WTC11 (cell line): Measurements from ENCODE around the gene SPG11. TPM values are rescaled to one million over a fixed set of nuclear protein-coding genes. Genes with fewer than 3 reads are reported as not detected.

Source experiments
- ATAC-seq: fragments of 200-7000 bp; cut with Tn5 transposase; 2 replicates; pipeline ENCODE4 v1.10.0; 2021; ENCODE audit warnings: mild to moderate bottlenecking, moderate library complexity
- CTCF ChIA-PET: fragments of 300-600 bp; sonication (Branson Sonifier 250); formaldehyde crosslinking; loops from one replicate; lab custom pipeline; 2021; ENCODE audit warnings: antibody characterized with exemption; lab: Charles Lee
- POLR2A ChIA-PET: fragments of 350-600 bp; sonication (Branson Sonifier 250); formaldehyde crosslinking; loops from one replicate; lab custom pipeline; 2021; ENCODE audit warnings: antibody characterized with exemption; lab: Charles Lee
- DNase-seq: peaks from one replicate; pipeline ENCODE4 v3.0.0; 2021; ENCODE audit warnings: low spot score
- H3K27ac Mint-ChIP-seq: 2 replicates; pipeline ENCODE4 v1.8.0; 2021; ENCODE audit warnings: mixed read lengths
- H3K27me3 Mint-ChIP-seq: 2 replicates; pipeline ENCODE4 v1.8.0; 2021; ENCODE audit warnings: low read depth, mild to moderate bottlenecking, moderate library complexity, mixed read lengths
- H3K36me3 Mint-ChIP-seq: 2 replicates; pipeline ENCODE4 v1.8.0; 2021; ENCODE audit warnings: mixed read lengths
- H3K4me1 Mint-ChIP-seq: 2 replicates; pipeline ENCODE4 v1.8.0; 2022; ENCODE audit warnings: mixed read lengths
- H3K4me3 Mint-ChIP-seq: 2 replicates; pipeline ENCODE4 v1.8.0; 2021; ENCODE audit warnings: mild to moderate bottlenecking, moderate library complexity, mixed read lengths
- H3K9me3 Mint-ChIP-seq: 2 replicates; pipeline ENCODE4 v1.8.0; 2021; ENCODE audit warnings: mixed read lengths
- CREM ChIP-seq: sonication (generic); formaldehyde crosslinking; IDR thresholded peaks from 2 replicates; pipeline ENCODE4 v1.8.1; 2022; ENCODE audit warnings: mild to moderate bottlenecking, missing genetic modification reagents, moderate library complexity
- HMGA2 ChIP-seq: fragments of 250-450 bp; sonication (Bioruptor Pico); IDR thresholded peaks from 2 replicates; pipeline ENCODE4 v1.4.0; 2021; ENCODE audit warnings: mild to moderate bottlenecking, moderate library complexity
- JAZF1 ChIP-seq: fragments of 250-450 bp; sonication (Bioruptor Pico); IDR thresholded peaks from 2 replicates; pipeline ENCODE4 v1.9.0; 2021; ENCODE audit warnings: moderate library complexity, mild to moderate bottlenecking, inconsistent platforms
- KAT7 ChIP-seq: sonication (generic); formaldehyde crosslinking; IDR thresholded peaks from 2 replicates; pipeline ENCODE4 v1.8.1; 2023; ENCODE audit warnings: missing genetic modification reagents, mild to moderate bottlenecking, borderline replicate concordance
- MYBL2 ChIP-seq: sonication (generic); formaldehyde crosslinking; IDR thresholded peaks from 2 replicates; pipeline ENCODE4 v1.8.1; 2023; ENCODE audit warnings: mild to moderate bottlenecking, moderate library complexity, missing genetic modification reagents
- NFATC4 ChIP-seq: fragments of 250-450 bp; sonication (Bioruptor Pico); IDR thresholded peaks from 2 replicates; pipeline ENCODE4 v1.9.0; 2021; ENCODE audit warnings: mild to moderate bottlenecking
- NFE2L1 ChIP-seq: sonication (generic); formaldehyde crosslinking; IDR thresholded peaks from 2 replicates; pipeline ENCODE4 v1.8.1; 2023; ENCODE audit warnings: missing genetic modification reagents
- NFYB ChIP-seq: sonication (generic); formaldehyde crosslinking; conservative IDR thresholded peaks from 2 replicates; pipeline ENCODE4 v1.8.0; 2022; ENCODE audit warnings: low read depth, missing genetic modification reagents
- NR2C2 ChIP-seq: sonication (generic); formaldehyde crosslinking; IDR thresholded peaks from 2 replicates; pipeline ENCODE4 v1.8.0; 2022; ENCODE audit warnings: mild to moderate bottlenecking, missing genetic modification reagents
- OVOL2 ChIP-seq: fragments of 250-450 bp; sonication (Bioruptor Pico); IDR thresholded peaks from 2 replicates; pipeline ENCODE4 v1.9.0; 2021; ENCODE audit warnings: mild to moderate bottlenecking, borderline replicate concordance
- RORB ChIP-seq: fragments of 250-450 bp; sonication (Bioruptor Pico); IDR thresholded peaks from 2 replicates; pipeline ENCODE4 v1.9.0; 2021; ENCODE audit warnings: mild to moderate bottlenecking
- ZNF121 ChIP-seq: sonication (generic); formaldehyde crosslinking; IDR thresholded peaks from 2 replicates; pipeline ENCODE4 v1.8.0; 2023; ENCODE audit warnings: missing genetic modification reagents
- ZNF416 ChIP-seq: fragments of 250-450 bp; sonication (Bioruptor Pico); IDR thresholded peaks from 2 replicates; pipeline ENCODE4 v1.9.0; 2021; ENCODE audit warnings: mild to moderate bottlenecking, inconsistent platforms
- ZNF671 ChIP-seq: fragments of 250-450 bp; sonication (Bioruptor Pico); IDR thresholded peaks from 2 replicates; pipeline ENCODE4 v1.8.0; 2021; ENCODE audit warnings: mild to moderate bottlenecking
- total RNA-seq: library from RNA; stranded (reverse); gene quantifications from 3 replicates; pipeline ENCODE4 v1.2.3, GENCODE V29; 2021
- TF ChIP-seq, protein P1 (sequence below): sonication (generic); formaldehyde crosslinking; IDR thresholded peaks from 2 replicates; pipeline ENCODE4 v1.8.0; 2022; ENCODE audit warnings: missing genetic modification reagents
- TF ChIP-seq, protein P2 (sequence below): fragments of 250-450 bp; sonication (Bioruptor Pico); IDR thresholded peaks from 2 replicates; pipeline ENCODE4 v1.9.0; 2021; ENCODE audit warnings: mild to moderate bottlenecking
- TF ChIP-seq, protein P3 (sequence below): fragments of 250-450 bp; sonication (Bioruptor Pico); conservative IDR thresholded peaks from 2 replicates; pipeline ENCODE4 v1.9.0; 2021; ENCODE audit warnings: mild to moderate bottlenecking
- TF ChIP-seq, protein P4 (sequence below): fragments of 250-450 bp; sonication (Bioruptor Pico); IDR thresholded peaks from 2 replicates; pipeline ENCODE4 v1.9.0; 2021; ENCODE audit warnings: moderate library complexity, mild to moderate bottlenecking, inconsistent platforms, borderline replicate concordance
- TF ChIP-seq, protein P5 (sequence below): sonication (generic); formaldehyde crosslinking; IDR thresholded peaks from 2 replicates; pipeline ENCODE4 v1.8.1; 2023; ENCODE audit warnings: mild to moderate bottlenecking, missing genetic modification reagents, borderline replicate concordance

SPG11 gene
- total RNA-seq, 1 experiment from 2014 or later = 46.4 TPM

DNA sequence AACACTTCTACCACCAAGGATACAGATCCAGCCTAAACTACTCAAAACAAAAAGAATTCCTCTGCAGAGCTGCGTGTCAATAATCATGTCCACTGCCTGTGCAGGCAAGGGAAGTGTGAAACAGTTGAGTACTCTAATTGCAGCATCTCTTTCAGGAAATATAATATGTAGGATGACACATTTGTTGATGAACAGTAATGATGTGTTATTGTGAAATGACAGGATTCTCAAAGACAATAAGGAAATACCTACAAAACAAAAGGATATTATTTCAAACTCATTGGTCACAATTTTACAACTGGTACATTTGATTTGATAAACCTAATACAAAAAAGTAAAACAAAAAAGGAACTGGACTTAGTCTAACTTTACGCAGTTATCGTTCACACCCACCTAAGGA, 4.4 kb downstream of the SPG11 start (continued):
- TF ChIP-seq RORB (CRISPR knock-in tag) (no peak), NFATC4 (CRISPR knock-in tag) (no peak), ZNF121 (CRISPR knock-in tag) (no peak), MYBL2 (CRISPR knock-in tag) (no peak), OVOL2 (no peak), ZNF416 (no peak), JAZF1 (CRISPR knock-in tag) (no peak), CREM (CRISPR knock-in tag) (no peak)
- TF ChIP-seq, protein P1, sequence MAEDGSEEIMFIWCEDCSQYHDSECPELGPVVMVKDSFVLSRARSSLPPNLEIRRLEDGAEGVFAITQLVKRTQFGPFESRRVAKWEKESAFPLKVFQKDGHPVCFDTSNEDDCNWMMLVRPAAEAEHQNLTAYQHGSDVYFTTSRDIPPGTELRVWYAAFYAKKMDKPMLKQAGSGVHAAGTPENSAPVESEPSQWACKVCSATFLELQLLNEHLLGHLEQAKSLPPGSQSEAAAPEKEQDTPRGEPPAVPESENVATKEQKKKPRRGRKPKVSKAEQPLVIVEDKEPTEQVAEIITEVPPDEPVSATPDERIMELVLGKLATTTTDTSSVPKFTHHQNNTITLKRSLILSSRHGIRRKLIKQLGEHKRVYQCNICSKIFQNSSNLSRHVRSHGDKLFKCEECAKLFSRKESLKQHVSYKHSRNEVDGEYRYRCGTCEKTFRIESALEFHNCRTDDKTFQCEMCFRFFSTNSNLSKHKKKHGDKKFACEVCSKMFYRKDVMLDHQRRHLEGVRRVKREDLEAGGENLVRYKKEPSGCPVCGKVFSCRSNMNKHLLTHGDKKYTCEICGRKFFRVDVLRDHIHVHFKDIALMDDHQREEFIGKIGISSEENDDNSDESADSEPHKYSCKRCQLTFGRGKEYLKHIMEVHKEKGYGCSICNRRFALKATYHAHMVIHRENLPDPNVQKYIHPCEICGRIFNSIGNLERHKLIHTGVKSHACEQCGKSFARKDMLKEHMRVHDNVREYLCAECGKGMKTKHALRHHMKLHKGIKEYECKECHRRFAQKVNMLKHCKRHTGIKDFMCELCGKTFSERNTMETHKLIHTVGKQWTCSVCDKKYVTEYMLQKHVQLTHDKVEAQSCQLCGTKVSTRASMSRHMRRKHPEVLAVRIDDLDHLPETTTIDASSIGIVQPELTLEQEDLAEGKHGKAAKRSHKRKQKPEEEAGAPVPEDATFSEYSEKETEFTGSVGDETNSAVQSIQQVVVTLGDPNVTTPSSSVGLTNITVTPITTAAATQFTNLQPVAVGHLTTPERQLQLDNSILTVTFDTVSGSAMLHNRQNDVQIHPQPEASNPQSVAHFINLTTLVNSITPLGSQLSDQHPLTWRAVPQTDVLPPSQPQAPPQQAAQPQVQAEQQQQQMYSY = no peak
- TF ChIP-seq, protein P2, sequence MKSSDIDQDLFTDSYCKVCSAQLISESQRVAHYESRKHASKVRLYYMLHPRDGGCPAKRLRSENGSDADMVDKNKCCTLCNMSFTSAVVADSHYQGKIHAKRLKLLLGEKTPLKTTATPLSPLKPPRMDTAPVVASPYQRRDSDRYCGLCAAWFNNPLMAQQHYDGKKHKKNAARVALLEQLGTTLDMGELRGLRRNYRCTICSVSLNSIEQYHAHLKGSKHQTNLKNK (CRISPR knock-in tag) = no peak
- TF ChIP-seq, all 79 proteins: peak for 0

DNA sequence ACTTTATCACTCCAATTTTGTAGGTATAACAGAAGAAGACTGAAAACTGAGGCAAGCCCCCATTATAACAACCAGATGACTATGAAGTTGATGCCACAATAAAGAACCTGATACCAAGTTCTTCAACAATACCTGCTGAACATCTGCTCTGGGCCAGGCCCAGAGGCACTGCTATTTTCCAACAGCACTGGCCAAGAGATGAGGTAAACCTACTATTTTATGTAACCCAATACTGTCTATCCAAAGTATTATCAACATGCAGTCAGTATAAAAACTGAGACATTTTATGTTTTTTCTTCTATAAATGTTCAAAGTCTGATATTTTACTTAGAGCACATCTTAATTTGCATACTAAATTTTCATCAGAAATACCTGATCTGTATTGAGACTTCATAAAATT, 6.1 kb downstream of the SPG11 start:
- Mint-ChIP-seq H3K27ac (no peak overlapping the region), H3K4me1 (peaks cover 3% of the 10 kb centered on the region; the same call in 1 of the 2 replicates), H3K4me3 (no peak overlapping the region), H3K36me3 (peaks cover 30% of the 10 kb centered on the region), H3K27me3 (no peaks in the 10 kb centered on the region; the same call in 1 of the 2 replicates), H3K9me3 (no peaks in the 10 kb centered on the region)
- TF ChIP-seq, protein P3, sequence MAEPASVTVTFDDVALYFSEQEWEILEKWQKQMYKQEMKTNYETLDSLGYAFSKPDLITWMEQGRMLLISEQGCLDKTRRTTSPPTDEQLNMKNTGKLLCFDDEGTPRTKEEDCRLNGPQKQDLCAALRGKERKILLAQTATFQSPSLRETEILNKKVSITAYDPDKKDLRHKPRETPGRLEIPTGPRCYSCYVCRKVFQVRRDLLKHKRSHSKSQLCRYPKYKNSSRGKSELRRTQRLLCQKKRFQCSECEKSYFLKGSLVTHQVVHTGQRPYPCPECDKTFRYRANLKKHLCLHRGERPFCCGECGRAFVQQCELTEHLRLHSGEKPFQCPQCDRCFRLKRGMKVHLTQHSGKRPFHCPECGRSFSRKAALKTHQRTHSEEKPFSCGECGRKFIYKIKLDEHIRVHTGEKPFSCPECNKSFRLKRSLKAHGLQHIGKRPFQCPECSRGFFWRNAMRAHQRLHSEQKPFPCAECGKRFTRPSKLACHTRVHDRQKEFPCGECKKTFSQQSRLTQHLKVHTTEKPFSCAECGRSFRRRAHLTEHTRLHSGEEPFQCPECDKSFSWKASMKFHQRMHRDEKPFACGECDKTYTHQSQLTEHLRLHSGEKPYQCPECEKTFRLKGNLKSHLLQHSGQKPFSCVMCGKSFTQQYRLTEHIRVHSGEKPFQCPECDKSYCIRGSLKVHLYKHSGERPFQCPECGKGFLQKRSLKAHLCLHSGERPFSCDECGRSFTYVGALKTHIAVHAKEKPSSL (CRISPR knock-in tag) = no peak
- TF ChIP-seq KAT7 (CRISPR knock-in tag) (no peak), ZNF671 (CRISPR knock-in tag) (no peak)
- ATAC-seq (no peak), DNase-seq (no peak)
- ChIA-PET POLR2A (no interaction called here), CTCF (no interaction called here)

DNA sequence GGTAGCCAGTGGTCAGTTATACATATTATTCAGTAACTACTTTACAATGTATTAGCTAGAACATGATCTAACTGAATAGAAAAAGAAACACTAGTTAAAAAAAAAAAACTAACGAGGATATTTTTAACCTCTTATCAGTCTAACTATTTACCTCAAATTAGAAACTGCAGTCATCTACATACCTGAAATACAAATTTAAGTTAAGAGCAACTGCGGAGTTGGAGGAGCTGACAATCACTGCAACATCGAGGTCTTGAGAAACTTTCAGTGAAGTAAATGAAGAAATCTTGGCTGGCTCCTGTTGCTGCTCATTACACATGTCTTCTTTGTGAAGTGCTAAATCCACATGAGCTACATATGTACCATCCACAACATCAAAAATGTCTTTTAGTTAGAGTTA, 6.5 kb downstream of the SPG11 start:
- Mint-ChIP-seq H3K27me3 (no peaks in the 10 kb centered on the region; the same call in 1 of the 2 replicates), H3K4me3 (no peak overlapping the region), H3K9me3 (no peaks in the 10 kb centered on the region), H3K36me3 (peaks cover 34% of the 10 kb centered on the region), H3K27ac (no peak overlapping the region), H3K4me1 (peaks cover 2% of the 10 kb centered on the region; the same call in 1 of the 2 replicates)
- POLR2A ChIA-PET = no interaction called here
- DNase-seq (no peak), ATAC-seq (no peak)
- CTCF ChIA-PET = no interaction called here
- no peak for TF ChIP-seq NR2C2 (CRISPR knock-in tag)
- TF ChIP-seq, protein P4, sequence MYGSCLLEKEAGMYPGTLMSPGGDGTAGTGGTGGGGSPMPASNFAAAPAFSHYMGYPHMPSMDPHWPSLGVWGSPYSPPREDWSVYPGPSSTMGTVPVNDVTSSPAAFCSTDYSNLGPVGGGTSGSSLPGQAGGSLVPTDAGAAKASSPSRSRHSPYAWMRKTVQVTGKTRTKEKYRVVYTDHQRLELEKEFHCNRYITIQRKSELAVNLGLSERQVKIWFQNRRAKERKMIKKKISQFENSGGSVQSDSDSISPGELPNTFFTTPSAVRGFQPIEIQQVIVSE (CRISPR knock-in tag) = no peak
- no peak for TF ChIP-seq HMGA2 (CRISPR knock-in tag)
- no peak for TF ChIP-seq ZNF671 (CRISPR knock-in tag)
- TF ChIP-seq, protein P1 = no peak
- TF ChIP-seq, protein P5, sequence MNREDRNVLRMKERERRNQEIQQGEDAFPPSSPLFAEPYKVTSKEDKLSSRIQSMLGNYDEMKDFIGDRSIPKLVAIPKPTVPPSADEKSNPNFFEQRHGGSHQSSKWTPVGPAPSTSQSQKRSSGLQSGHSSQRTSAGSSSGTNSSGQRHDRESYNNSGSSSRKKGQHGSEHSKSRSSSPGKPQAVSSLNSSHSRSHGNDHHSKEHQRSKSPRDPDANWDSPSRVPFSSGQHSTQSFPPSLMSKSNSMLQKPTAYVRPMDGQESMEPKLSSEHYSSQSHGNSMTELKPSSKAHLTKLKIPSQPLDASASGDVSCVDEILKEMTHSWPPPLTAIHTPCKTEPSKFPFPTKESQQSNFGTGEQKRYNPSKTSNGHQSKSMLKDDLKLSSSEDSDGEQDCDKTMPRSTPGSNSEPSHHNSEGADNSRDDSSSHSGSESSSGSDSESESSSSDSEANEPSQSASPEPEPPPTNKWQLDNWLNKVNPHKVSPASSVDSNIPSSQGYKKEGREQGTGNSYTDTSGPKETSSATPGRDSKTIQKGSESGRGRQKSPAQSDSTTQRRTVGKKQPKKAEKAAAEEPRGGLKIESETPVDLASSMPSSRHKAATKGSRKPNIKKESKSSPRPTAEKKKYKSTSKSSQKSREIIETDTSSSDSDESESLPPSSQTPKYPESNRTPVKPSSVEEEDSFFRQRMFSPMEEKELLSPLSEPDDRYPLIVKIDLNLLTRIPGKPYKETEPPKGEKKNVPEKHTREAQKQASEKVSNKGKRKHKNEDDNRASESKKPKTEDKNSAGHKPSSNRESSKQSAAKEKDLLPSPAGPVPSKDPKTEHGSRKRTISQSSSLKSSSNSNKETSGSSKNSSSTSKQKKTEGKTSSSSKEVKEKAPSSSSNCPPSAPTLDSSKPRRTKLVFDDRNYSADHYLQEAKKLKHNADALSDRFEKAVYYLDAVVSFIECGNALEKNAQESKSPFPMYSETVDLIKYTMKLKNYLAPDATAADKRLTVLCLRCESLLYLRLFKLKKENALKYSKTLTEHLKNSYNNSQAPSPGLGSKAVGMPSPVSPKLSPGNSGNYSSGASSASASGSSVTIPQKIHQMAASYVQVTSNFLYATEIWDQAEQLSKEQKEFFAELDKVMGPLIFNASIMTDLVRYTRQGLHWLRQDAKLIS (CRISPR knock-in tag) = no peak
- no peak for TF ChIP-seq CREM (CRISPR knock-in tag)
- TF ChIP-seq NFYB = no peak
- TF ChIP-seq NFE2L1 (CRISPR knock-in tag) = no peak
